GM12878 (cell line): ENCODE results near the gene CKB.

ENCODE experiments used
- EZH2 ChIP-seq: IDR thresholded peaks from 2 replicates; pipeline ENCODE4 v1.6.1; 2012; ENCODE audit warnings: low read depth, mild to moderate bottlenecking, control low read depth, inconsistent platforms, low read length, borderline replicate concordance; ENCODE audit not compliant: control insufficient read depth
- MYC ChIP-seq: IDR thresholded peaks from 2 replicates; pipeline ENCODE4 v1.6.1; 2011; ENCODE audit warnings: mild to moderate bottlenecking, low read length, moderate library complexity, inconsistent platforms; ENCODE audit not compliant: insufficient read depth, insufficient replicate concordance, insufficient read length, severe bottlenecking
- SUPT20H ChIP-seq: IDR thresholded peaks from 2 replicates; pipeline ENCODE4 v1.6.1; 2011; ENCODE audit warnings: low read depth, mild to moderate bottlenecking, low read length, moderate library complexity, borderline replicate concordance; ENCODE audit not compliant: control insufficient read depth
- YY1 ChIP-seq: IDR thresholded peaks from 2 replicates; pipeline ENCODE4 v1.6.1; 2011; ENCODE audit warnings: low read depth, mild to moderate bottlenecking, low read length
- TF ChIP-seq, protein P1 (sequence below), 3 experiments: IDR thresholded peaks in 2 of 3; conservative IDR thresholded peaks in 1 of 3; 2 replicates each; pipeline ENCODE4 v1.5.1; 2011; ENCODE audit warnings: low read depth in 3 of 3, low read length in 3 of 3, mild to moderate bottlenecking in 3 of 3, control low read depth in 2 of 3, moderate library complexity in 2 of 3, inconsistent platforms in 1 of 3, mixed read lengths in 1 of 3; ENCODE audit not compliant: control insufficient read depth in 2 of 3, insufficient read depth in 1 of 3; ENCODE audit errors: extremely low read depth in 1 of 3

DNA sequence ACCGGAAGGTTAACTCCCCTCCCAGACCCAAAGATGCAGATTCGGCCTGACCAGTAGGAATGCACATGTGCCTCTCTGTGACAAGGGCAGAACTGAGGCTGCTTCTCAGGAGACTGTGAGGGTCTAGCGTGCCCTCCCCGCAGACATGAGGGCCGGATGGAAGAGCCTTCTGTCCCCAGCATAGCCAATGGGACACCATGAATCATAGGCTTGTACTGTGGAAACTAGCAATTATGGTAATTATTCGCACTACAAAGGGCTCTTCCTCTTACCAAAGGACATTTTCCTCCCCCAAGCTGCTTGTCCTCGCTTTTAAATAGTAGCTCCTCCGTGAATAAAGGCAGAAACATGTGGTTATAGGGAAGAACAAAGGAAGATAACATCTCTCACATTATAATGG lies 46.3 kb upstream of the CKB start:
- no peak for TF ChIP-seq SUPT20H
- TF ChIP-seq, protein P1, sequence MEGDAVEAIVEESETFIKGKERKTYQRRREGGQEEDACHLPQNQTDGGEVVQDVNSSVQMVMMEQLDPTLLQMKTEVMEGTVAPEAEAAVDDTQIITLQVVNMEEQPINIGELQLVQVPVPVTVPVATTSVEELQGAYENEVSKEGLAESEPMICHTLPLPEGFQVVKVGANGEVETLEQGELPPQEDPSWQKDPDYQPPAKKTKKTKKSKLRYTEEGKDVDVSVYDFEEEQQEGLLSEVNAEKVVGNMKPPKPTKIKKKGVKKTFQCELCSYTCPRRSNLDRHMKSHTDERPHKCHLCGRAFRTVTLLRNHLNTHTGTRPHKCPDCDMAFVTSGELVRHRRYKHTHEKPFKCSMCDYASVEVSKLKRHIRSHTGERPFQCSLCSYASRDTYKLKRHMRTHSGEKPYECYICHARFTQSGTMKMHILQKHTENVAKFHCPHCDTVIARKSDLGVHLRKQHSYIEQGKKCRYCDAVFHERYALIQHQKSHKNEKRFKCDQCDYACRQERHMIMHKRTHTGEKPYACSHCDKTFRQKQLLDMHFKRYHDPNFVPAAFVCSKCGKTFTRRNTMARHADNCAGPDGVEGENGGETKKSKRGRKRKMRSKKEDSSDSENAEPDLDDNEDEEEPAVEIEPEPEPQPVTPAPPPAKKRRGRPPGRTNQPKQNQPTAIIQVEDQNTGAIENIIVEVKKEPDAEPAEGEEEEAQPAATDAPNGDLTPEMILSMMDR (IDR thresholded peaks at IDR 0.05 in 2 of 3, conservative IDR thresholded peaks at IDR 0.05 in 1 of 3; ENCODE audit: control insufficient read depth in 2 of 3, extremely low read depth in 1 of 3, insufficient read depth in 1 of 3, low read depth in 3 of 3, low read length in 3 of 3) = no peak
- no peak for TF ChIP-seq YY1
- TF ChIP-seq EZH2 = no peak
- TF ChIP-seq MYC = no peak
